HG03139 (cell line): ENCODE data around the gene EIF3B.
"Not testable (repeated sequence)": the region's sequence is repeated elsewhere in the genome, so short reads cannot be mapped to it uniquely, and the experiment has no call there.

Experiments used
- ATAC-seq: cut with Tn5 transposase; IDR thresholded peaks from one replicate; pipeline ENCODE4 v1.9.1; 2021; ENCODE audit not compliant: unreplicated experiment

EIF3B gene

GRCh38 chr7:2354186-2354938 is at the start of gene EIF3B:
Gene EIF3B (plus strand): TSS chr7:2354827. CDS start chr7:2354922, 95 bp downstream.
- ATAC-seq, result peak; percentile 80

GRCh38 chr7:2305258-2305657 is 49.4 kb upstream of the EIF3B start:
- not testable (repeated sequence) for ATAC-seq

GRCh38 chr7:2306688-2307087 is 47.9 kb upstream of the EIF3B start:
- ATAC-seq, result no peak

GRCh38 chr7:2307690-2308107 is 46.9 kb upstream of the EIF3B start:
- ATAC-seq, result no peak

GRCh38 chr7:2309889-2310331 is 44.7 kb upstream of the EIF3B start:
- ATAC-seq, result no peak

GRCh38 chr7:2312267-2312929 is 42.2 kb upstream of the EIF3B start:
- no peak for ATAC-seq

GRCh38 chr7:2313450-2314208 is 41.0 kb upstream of the EIF3B start:
- no peak for ATAC-seq

GRCh38 chr7:2314209-2314955 is 40.2 kb upstream of the EIF3B start, which contains the start of gene SNX8:
Gene SNX8 (minus strand): TSS chr7:2314441. CDS start chr7:2314421, 20 bp downstream.
- peak; percentile 75 for ATAC-seq

- ATAC-seq, result not testable (repeated sequence)
These were observed 39.6 kb upstream of the EIF3B start for GRCh38 chr7:2314956-2315530.

GRCh38 chr7:2315787-2316186 is 38.8 kb upstream of the EIF3B start:
- ATAC-seq, result no peak

- no peak for ATAC-seq
These were observed 38.0 kb upstream of the EIF3B start for GRCh38 chr7:2316578-2316977.

GRCh38 chr7:2317556-2318293 is 36.9 kb upstream of the EIF3B start:
- no peak for ATAC-seq

- ATAC-seq, result no peak
These were observed 33.6 kb upstream of the EIF3B start for GRCh38 chr7:2321020-2321419.

- no peak for ATAC-seq
These were observed 29.5 kb upstream of the EIF3B start for GRCh38 chr7:2325162-2325561.

GRCh38 chr7:2326951-2327350 is 27.7 kb upstream of the EIF3B start:
- ATAC-seq, result no peak

- no peak for ATAC-seq
These were observed 24.1 kb upstream of the EIF3B start for GRCh38 chr7:2330493-2330892.

GRCh38 chr7:2331707-2332106 is 22.9 kb upstream of the EIF3B start:
- no peak for ATAC-seq

GRCh38 chr7:2332606-2333231 is 21.9 kb upstream of the EIF3B start:
- not testable (repeated sequence) for ATAC-seq

- ATAC-seq, result no peak
These were observed 17.9 kb upstream of the EIF3B start for GRCh38 chr7:2336626-2337299.
